ENCODE measurements around the gene RNF31. TPM values are rescaled to one million over a fixed set of nuclear protein-coding genes. Genes with fewer than 3 reads are reported as not detected.

The RNF31 gene
- total and polyA plus RNA-seq, 2 experiments from 2014 or later, result 27.8 to 29.7 TPM

- TF ChIP-seq CTCF (IDR thresholded peaks at IDR 0.05; ENCODE audit: poor library complexity) (no peak), EZH2 (IDR thresholded peaks at IDR 0.05; ENCODE audit: borderline replicate concordance) (no peak), EZH2phosphoT487 (IDR thresholded peaks at IDR 0.05; ENCODE audit: low read depth, severe bottlenecking, unreplicated experiment) (no peak)
- H3K36me3 ChIP-seq (replicated peaks; ENCODE audit: insufficient read depth, low read depth), result no peaks in the 10 kb centered on the region
- H2AFZ ChIP-seq, result no peak overlapping the region
- no peak overlapping the region for H3K27ac ChIP-seq
- no peak overlapping the region for H3K4me3 ChIP-seq
- no peaks in the 10 kb centered on the region for H3K9me2 ChIP-seq (replicated peaks; ENCODE audit: insufficient read depth)
- H3K4me1 ChIP-seq (ENCODE audit: insufficient read depth), result no peaks in the 10 kb centered on the region
- no peaks in the 10 kb centered on the region for H4K20me1 ChIP-seq (ENCODE audit: insufficient read depth, poor library complexity, severe bottlenecking)
- H3K9me3 ChIP-seq (ENCODE audit: low read depth), result no peaks in the 10 kb centered on the region
- no peak overlapping the region for H3K4me2 ChIP-seq
- DNase-seq (ENCODE audit: low spot score), result no peak
- 88% methylated on average over 8 of the region's 8 CpGs for WGBS (ENCODE audit: low lambda C conversion rate, missing lambda C conversion rate)
- no peaks in the 10 kb centered on the region for H3K27me3 ChIP-seq
- H3K79me2 ChIP-seq, result no peaks in the 10 kb centered on the region
Measured at GRCh38 chr14:24129410-24129998, 17.8 kb upstream of the RNF31 start.

- DNase-seq (ENCODE audit: low spot score), result no peak
- H3K4me3 ChIP-seq, result no peak within 1 kb of the TSS
- H3K9me3 ChIP-seq (ENCODE audit: low read depth), result no peaks in the 10 kb centered on the region
- no peak for TF ChIP-seq EZH2 (IDR thresholded peaks at IDR 0.05; ENCODE audit: borderline replicate concordance)
- TF ChIP-seq EZH2phosphoT487 (IDR thresholded peaks at IDR 0.05; ENCODE audit: low read depth, severe bottlenecking, unreplicated experiment), result no peak
- no peak for TF ChIP-seq CTCF (IDR thresholded peaks at IDR 0.05; ENCODE audit: poor library complexity)
- no peaks in the 10 kb centered on the region for H3K36me3 ChIP-seq (replicated peaks; ENCODE audit: insufficient read depth, low read depth)
- no peak within 1 kb of the TSS for H3K27ac ChIP-seq
- H3K27me3 ChIP-seq, result no peaks in the 10 kb centered on the region
- WGBS (ENCODE audit: low lambda C conversion rate, missing lambda C conversion rate), result 81% methylated on average over 5 of the region's 5 CpGs
- H4K20me1 ChIP-seq (ENCODE audit: insufficient read depth, poor library complexity, severe bottlenecking), result no peaks in the 10 kb centered on the region
- H3K9me2 ChIP-seq (replicated peaks; ENCODE audit: insufficient read depth), result no peaks in the 10 kb centered on the region
- no peak within 1 kb of the TSS for H2AFZ ChIP-seq
- no peaks in the 10 kb centered on the region for H3K4me1 ChIP-seq (ENCODE audit: insufficient read depth)
- H3K79me2 ChIP-seq, result no peaks in the 10 kb centered on the region
- no peak within 1 kb of the TSS for H3K4me2 ChIP-seq
Measured at GRCh38 chr14:24130380-24130716, 16.9 kb upstream of the RNF31 start, which contains the start of gene FITM1. TSS of gene FITM1 (plus strand) at chr14:24130659. CDS start at chr14:24131564, 905 bp downstream.

GRCh38 chr14:24130717-24131548, 16.4 kb upstream of the RNF31 start:
- Histone ChIP-seq H3K4me2 (no peak overlapping the region), H3K27me3 (no peaks in the 10 kb centered on the region), H3K4me1 (ENCODE audit: insufficient read depth) (no peaks in the 10 kb centered on the region), H3K9me3 (ENCODE audit: low read depth) (no peaks in the 10 kb centered on the region), H3K27ac (no peak overlapping the region), H3K4me3 (no peak overlapping the region), H2AFZ (no peak overlapping the region), H4K20me1 (ENCODE audit: insufficient read depth, poor library complexity, severe bottlenecking) (no peaks in the 10 kb centered on the region), H3K36me3 (replicated peaks; ENCODE audit: insufficient read depth, low read depth) (no peaks in the 10 kb centered on the region), H3K9me2 (replicated peaks; ENCODE audit: insufficient read depth) (no peaks in the 10 kb centered on the region), H3K79me2 (no peaks in the 10 kb centered on the region)
- no peak for DNase-seq (ENCODE audit: low spot score)
- no peak for TF ChIP-seq EZH2phosphoT487 (IDR thresholded peaks at IDR 0.05; ENCODE audit: low read depth, severe bottlenecking, unreplicated experiment)
- no peak for TF ChIP-seq CTCF (IDR thresholded peaks at IDR 0.05; ENCODE audit: poor library complexity)
- no peak for TF ChIP-seq EZH2 (IDR thresholded peaks at IDR 0.05; ENCODE audit: borderline replicate concordance)
- 64% methylated on average over 7 of the region's 7 CpGs for WGBS (ENCODE audit: low lambda C conversion rate, missing lambda C conversion rate)
